SK-N-SH (cell line): ENCODE measurements around the gene ARID1B.

Experiments
- CHD2 ChIP-seq: fragments of 150-350 bp; IDR thresholded peaks from 2 replicates; pipeline ENCODE4 v1.6.1; 2018; ENCODE audit warnings: low read length; ENCODE audit not compliant: partially characterized antibody
- CTCF ChIP-seq: fragments of 200-600 bp; sonication (generic); IDR thresholded peaks from 2 replicates; pipeline ENCODE4 v1.6.1; 2017; ENCODE audit warnings: antibody characterized with exemption, mild to moderate bottlenecking, moderate library complexity
- ELF1 ChIP-seq: IDR thresholded peaks from 2 replicates; pipeline ENCODE4 v1.4.0; 2012
- EP300 ChIP-seq, 2 experiments: IDR thresholded peaks; 2 replicates each; pipeline versions ENCODE4 v1.4.0 to v1.6.1; 2012; ENCODE audit warnings: borderline replicate concordance in 1 of 2, low read depth in 1 of 2, low read length in 1 of 2
- PBX3 ChIP-seq: IDR thresholded peaks from 2 replicates; pipeline ENCODE4; 2012
- POLR2AphosphoS5 ChIP-seq: IDR thresholded peaks from 2 replicates; pipeline ENCODE4 v1.6.1; 2012; ENCODE audit warnings: low read depth, low read length
- RAD21 ChIP-seq: IDR thresholded peaks from 2 replicates; pipeline ENCODE4 v1.6.1; 2012; ENCODE audit warnings: mild to moderate bottlenecking, low read length
- REST ChIP-seq: IDR thresholded peaks from 2 replicates; pipeline ENCODE4 v1.6.1; 2012; ENCODE audit warnings: mild to moderate bottlenecking, low read depth, low read length, moderate library complexity
- USF2 ChIP-seq: fragments of 150-350 bp; IDR thresholded peaks from 2 replicates; pipeline ENCODE4 v1.6.1; 2017; ENCODE audit warnings: antibody characterized with exemption, low read length, low read depth, borderline replicate concordance
- YY1 ChIP-seq: IDR thresholded peaks from 2 replicates; pipeline ENCODE4 v1.4.0; 2012; ENCODE audit warnings: low read depth, mild to moderate bottlenecking

GRCh38 chr6:157173776-157174175 is 396.6 kb downstream of the ARID1B start:
- no peak for TF ChIP-seq POLR2AphosphoS5
- TF ChIP-seq CTCF = no peak
- no peak for TF ChIP-seq PBX3
- TF ChIP-seq RAD21 = no peak
- TF ChIP-seq CHD2 = no peak
- TF ChIP-seq EP300 (IDR thresholded peaks at IDR 0.05; ENCODE audit: borderline replicate concordance in 1 of 2, low read depth in 1 of 2, low read length in 1 of 2) = no peak
- no peak for TF ChIP-seq USF2
- TF ChIP-seq ELF1 = no peak
- no peak for TF ChIP-seq YY1
- TF ChIP-seq REST = no peak
